Myometrial cell (primary cell): Measurements from ENCODE around the gene CPT1C. TPM values are rescaled to one million over a fixed set of nuclear protein-coding genes. Genes with fewer than 3 reads are reported as not detected.

ENCODE experiments used
- total RNA-seq: library from RNA; depleted of rRNA; stranded (reverse); fragments of >200 nt; gene quantifications from 2 replicates; pipeline ENCODE4 v1.2.3, GENCODE V29; 2015

The CPT1C gene
- total RNA-seq: 35.7 and 43.8 TPM in 2 replicates

GRCh38 chr19:49690656-49691242, at the start of gene CPT1C:
Gene CPT1C, plus strand, starts transcription at chr19:49691116. Its CDS starts 1,137 bp downstream, at chr19:49692253.

GRCh38 chr19:49641688-49642491, 49.0 kb upstream of the CPT1C start, which contains the start of gene SCAF1:
Gene SCAF1, plus strand, starts transcription at chr19:49642209. Its CDS starts 2,818 bp downstream, at chr19:49645027.

GRCh38 chr19:49665351-49666119, 25.4 kb upstream of the CPT1C start, which contains the start of the genes BCL2L12 and IRF3:
Gene BCL2L12, plus strand, starts transcription at chr19:49665933. Its CDS starts 760 bp downstream, at chr19:49666693.
Gene IRF3, minus strand, starts transcription at chr19:49665857. Its CDS starts 1,019 bp downstream, at chr19:49664838.

GRCh38 chr19:49677231-49677900, 13.6 kb upstream of the CPT1C start, which contains the start of gene PRMT1:
Gene PRMT1, plus strand, starts transcription at chr19:49677271. Its CDS starts 10 bp downstream, at chr19:49677281.

GRCh38 chr19:49689133-49690078, 1.5 kb upstream of the CPT1C start, which contains the start of gene ADM5:
Gene ADM5, plus strand, starts transcription at chr19:49689594. Its CDS starts 244 bp downstream, at chr19:49689838.

GRCh38 chr19:49763230-49763629, 72.3 kb downstream of the CPT1C start, which contains the start of gene TSKS:
Gene TSKS, minus strand, starts transcription at chr19:49763306. Its CDS starts 59 bp downstream, at chr19:49763247.

Other genes with a start within 250 kb of the CPT1C start
- gene SLC17A7, start 249.6 kb upstream of the CPT1C start, total RNA-seq: not detected in 2 replicates
- gene PIH1D1, start 239.3 kb upstream of the CPT1C start, total RNA-seq: 93.2 and 112 TPM in 2 replicates
- 27.1 and 38.6 TPM in 2 replicates for gene ALDH16A1, start 237.9 kb upstream of the CPT1C start, total RNA-seq
- 6.2 and 10.1 TPM in 2 replicates for gene FLT3LG, start 216.9 kb upstream of the CPT1C start, total RNA-seq
- gene RPL13A, start 203.5 kb upstream of the CPT1C start, total RNA-seq: 2,357 and 3,559 TPM in 2 replicates
- gene RPS11, start 194.7 kb upstream of the CPT1C start, total RNA-seq: 3,022 and 4,072 TPM in 2 replicates
- 37.0 and 60.0 TPM in 2 replicates for gene FCGRT, start 178.5 kb upstream of the CPT1C start, total RNA-seq
- gene RCN3, start 163.1 kb upstream of the CPT1C start, total RNA-seq: 271 and 307 TPM in 2 replicates
- 76.1 and 83.6 TPM in 2 replicates for gene NOSIP, start 110.6 kb upstream of the CPT1C start, total RNA-seq
- gene PRRG2, start 109.8 kb upstream of the CPT1C start, total RNA-seq: 0.71 TPM in 1 of 2 replicates, not detected in the other
- 3.9 and 4.0 TPM in 2 replicates for gene PRR12, start 99.9 kb upstream of the CPT1C start, total RNA-seq
- gene RRAS, start 51.0 kb upstream of the CPT1C start, total RNA-seq: 111 and 138 TPM in 2 replicates
- 22.9 and 30.3 TPM in 2 replicates for gene SCAF1, start 48.9 kb upstream of the CPT1C start, total RNA-seq
- gene IRF3, start 25.3 kb upstream of the CPT1C start, total RNA-seq: 61.7 and 64.0 TPM in 2 replicates
- gene BCL2L12, start 25.2 kb upstream of the CPT1C start, total RNA-seq: 25.7 and 36.3 TPM in 2 replicates
- 423 and 449 TPM in 2 replicates for gene PRMT1, start 13.8 kb upstream of the CPT1C start, total RNA-seq
- gene ADM5, start 1.5 kb upstream of the CPT1C start, total RNA-seq: 0.86 and 2.3 TPM in 2 replicates
- gene TSKS, start 72.2 kb downstream of the CPT1C start, total RNA-seq: 0.18 and 0.58 TPM in 2 replicates
- gene AP2A1, start 75.9 kb downstream of the CPT1C start, total RNA-seq: 163 and 186 TPM in 2 replicates
- gene FUZ, start 122.2 kb downstream of the CPT1C start, total RNA-seq: 24.1 and 28.8 TPM in 2 replicates
- gene MED25, start 127.2 kb downstream of the CPT1C start, total RNA-seq: 26.2 and 27.3 TPM in 2 replicates
- gene PTOV1, start 160.0 kb downstream of the CPT1C start, total RNA-seq: 67.3 and 98.9 TPM in 2 replicates
- 52.5 and 76.4 TPM in 2 replicates for gene PNKP, start 176.5 kb downstream of the CPT1C start, total RNA-seq
- 27.6 and 37.5 TPM in 2 replicates for gene AKT1S1, start 186.2 kb downstream of the CPT1C start, total RNA-seq
- 26.2 and 48.1 TPM in 2 replicates for gene TBC1D17, start 186.6 kb downstream of the CPT1C start, total RNA-seq
- not detected in 2 replicates for gene IL4I1, start 205.8 kb downstream of the CPT1C start, total RNA-seq
- gene ATF5, start 238.1 kb downstream of the CPT1C start, total RNA-seq: 14.0 and 20.2 TPM in 2 replicates
- gene NUP62, start 238.4 kb downstream of the CPT1C start, total RNA-seq: 28.8 and 33.1 TPM in 2 replicates